ENCODE data around the gene CRYGD.
A peak's percentile ranks its signal among the peaks of the same experiment; 100 is the strongest.
"Not testable (repeated sequence)": the region's sequence is repeated elsewhere in the genome, so short reads cannot be mapped to it uniquely, and the experiment has no call there.

CRYGD gene

GRCh38 chr2:208112969-208113368 lies 11.4 kb downstream of the CRYGD start:
- DNase-seq (ENCODE audit: low spot score) = no peak

GRCh38 chr2:208112273-208112745 lies 12.0 kb downstream of the CRYGD start:
- DNase-seq (ENCODE audit: low spot score); H3K27ac ChIP-seq: not testable (repeated sequence)
- H3K4me3 ChIP-seq = peak overlapping the region; percentile 45

More at GRCh38 chr2:208112969-208113368, 11.4 kb downstream of the CRYGD start:
- H3K4me3 ChIP-seq = no peak overlapping the region
- no peak overlapping the region for H3K27ac ChIP-seq
- TF ChIP-seq CTCF (IDR thresholded peaks at IDR 0.05) = no peak

GRCh38 chr2:208103616-208104015 lies 20.7 kb downstream of the CRYGD start:
- no peak for TF ChIP-seq CTCF (IDR thresholded peaks at IDR 0.05)
- DNase-seq (ENCODE audit: low spot score) = no peak
- Histone ChIP-seq H3K27ac (no peak overlapping the region), H3K4me3 (no peak overlapping the region)

- DNase-seq (ENCODE audit: low spot score) = no peak
- no peak overlapping the region for H3K4me3 ChIP-seq
- no peak for TF ChIP-seq CTCF (IDR thresholded peaks at IDR 0.05)
- no peak overlapping the region for H3K27ac ChIP-seq
Measured at GRCh38 chr2:208101716-208102631, 22.4 kb downstream of the CRYGD start.

GRCh38 chr2:208099682-208100470 lies 24.4 kb downstream of the CRYGD start:
- Histone ChIP-seq H3K4me3 (no peak overlapping the region), H3K27ac (no peak overlapping the region)
- DNase-seq (ENCODE audit: low spot score) = no peak
- no peak for TF ChIP-seq CTCF (IDR thresholded peaks at IDR 0.05)

- DNase-seq (ENCODE audit: low spot score); H3K4me3 ChIP-seq; H3K27ac ChIP-seq: not testable (repeated sequence)
Measured at GRCh38 chr2:208098701-208099100, 25.6 kb downstream of the CRYGD start.

GRCh38 chr2:208098267-208098666 lies 26.1 kb downstream of the CRYGD start:
- H3K27ac ChIP-seq = no peak overlapping the region

More at GRCh38 chr2:208098267-208098666, 26.1 kb downstream of the CRYGD start:
- TF ChIP-seq CTCF (IDR thresholded peaks at IDR 0.05) = no peak
- no peak overlapping the region for H3K4me3 ChIP-seq
- DNase-seq (ENCODE audit: low spot score) = no peak
